ENCODE data around the gene PCSK4. TPM values are rescaled to one million over a fixed set of nuclear protein-coding genes. Genes with fewer than 3 reads are reported as not detected.

PCSK4 gene
- total and polyA plus RNA-seq, 10 of the 15 experiments (the other 5 are each of a cell fraction or from before 2014, with no cell fraction given): 0.27 to 0.99 (median 0.40) TPM; not detected in 3

DNA sequence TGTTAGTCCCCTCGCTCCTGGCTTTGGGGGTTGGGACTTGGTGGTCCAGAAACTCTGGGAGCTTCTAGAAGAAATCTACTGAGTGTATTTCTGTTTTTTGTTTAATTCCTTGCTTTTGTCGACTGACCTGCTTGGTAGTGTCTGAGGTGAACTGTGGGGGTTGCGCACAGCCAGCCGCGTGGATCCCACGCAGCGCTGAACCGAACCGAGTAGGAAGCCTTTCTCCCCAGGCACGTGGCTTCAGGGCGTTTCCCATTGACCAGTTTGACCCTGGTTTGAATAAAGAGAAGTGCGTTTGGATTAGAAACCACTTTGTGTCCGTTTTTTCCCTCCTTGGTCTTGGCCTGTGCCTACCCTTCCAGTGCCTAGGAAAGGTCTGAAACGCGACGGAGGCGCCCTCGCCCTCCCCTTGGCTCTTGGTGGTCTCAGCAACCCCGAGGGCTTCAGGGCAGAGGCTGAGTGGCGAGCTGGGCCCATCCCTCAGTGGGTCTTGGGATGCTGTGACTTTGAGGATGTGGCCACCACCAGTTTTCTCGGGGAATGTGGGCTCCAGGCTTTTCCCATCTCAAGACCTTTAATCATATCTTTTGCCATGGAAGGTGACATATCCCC is 54.7 kb downstream of the PCSK4 start:
- POLR2A ChIA-PET: no interaction called here
- H3K4me3 ChIP-seq: no peak overlapping the region
- H3K36me3 ChIP-seq (ENCODE audit: control insufficient read depth in 2 of 2, insufficient read depth in 2 of 2, low read length in 1 of 2): peaks cover 3 to 30% of the 10 kb centered on the region in 2 experiments
- H3K9me3 ChIP-seq (replicated peaks; ENCODE audit: control insufficient read depth, insufficient read depth, low read length): no peaks in the 10 kb centered on the region
- ATAC-seq (no peak), DNase-seq (ENCODE audit: low read depth, low spot score) (no peak), FAIRE-seq (no peak)
- no peaks in the 10 kb centered on the region; the same call in 1 of the 2 replicates for H4K20me1 ChIP-seq (ENCODE audit: control insufficient read depth, insufficient read depth)
- no peak overlapping the region for H3K9ac ChIP-seq (ENCODE audit: control insufficient read depth, insufficient read depth, low read length)
- peak; percentile 52; the same call in 1 of the 2 replicates for TF ChIP-seq POLR2A (IDR thresholded peaks at IDR 0.05; ENCODE audit: low read depth, low read length)
- TF ChIP-seq HCFC1 (IDR thresholded peaks at IDR 0.05; ENCODE audit: low read length): no peak
- in situ Hi-C loops (cut with MboI): no loop called here
- RAD21 ChIA-PET (ENCODE audit: unreplicated experiment): interaction anchor here (0.8 kb wide), 1 partner anchor 9 kb away, joined by 3 read pairs; no protein-coding TSS in a partner anchor
- H2AFZ ChIP-seq (ENCODE audit: control insufficient read depth, low read depth, low read length): no peak overlapping the region
- intact Hi-C loops (cut with micrococcal nuclease; ENCODE audit: unreplicated experiment): no loop called here
- H3K4me2 ChIP-seq (ENCODE audit: control insufficient read depth, insufficient read depth): no peak overlapping the region
- BruUV-seq (replicated peaks): no TSS peak
- no peak overlapping the region for H3K27ac ChIP-seq (ENCODE audit: control insufficient read depth, insufficient read depth)
- 87% methylated on average over 21 of the region's 21 CpGs for WGBS (ENCODE audit: insufficient coverage, insufficient replicate concordance, low lambda C conversion rate, missing lambda C conversion rate)
- SMC1A ChIA-PET (ENCODE audit: uncharacterized antibody, unreplicated experiment): interaction anchor here (0.5 kb wide), 1 partner anchor 18 kb away, joined by 3 read pairs; no protein-coding TSS in a partner anchor
- H3K79me2 ChIP-seq (ENCODE audit: control insufficient read depth, insufficient read depth, low read length): peaks cover 23% of the 10 kb centered on the region
- peaks cover 8% of the 10 kb centered on the region for H3K4me1 ChIP-seq (ENCODE audit: control insufficient read depth, insufficient read depth, low read length)
- H3K27me3 ChIP-seq (replicated peaks in 1 of 2; ENCODE audit: control insufficient read depth in 2 of 2, insufficient read depth in 2 of 2, low read length in 1 of 2): no peaks in the 10 kb centered on the region
- CTCF ChIA-PET: interaction anchor here (0.5 kb wide), 1 partner anchor 357 kb away, joined by 3 read pairs; no protein-coding TSS in a partner anchor

DNA sequence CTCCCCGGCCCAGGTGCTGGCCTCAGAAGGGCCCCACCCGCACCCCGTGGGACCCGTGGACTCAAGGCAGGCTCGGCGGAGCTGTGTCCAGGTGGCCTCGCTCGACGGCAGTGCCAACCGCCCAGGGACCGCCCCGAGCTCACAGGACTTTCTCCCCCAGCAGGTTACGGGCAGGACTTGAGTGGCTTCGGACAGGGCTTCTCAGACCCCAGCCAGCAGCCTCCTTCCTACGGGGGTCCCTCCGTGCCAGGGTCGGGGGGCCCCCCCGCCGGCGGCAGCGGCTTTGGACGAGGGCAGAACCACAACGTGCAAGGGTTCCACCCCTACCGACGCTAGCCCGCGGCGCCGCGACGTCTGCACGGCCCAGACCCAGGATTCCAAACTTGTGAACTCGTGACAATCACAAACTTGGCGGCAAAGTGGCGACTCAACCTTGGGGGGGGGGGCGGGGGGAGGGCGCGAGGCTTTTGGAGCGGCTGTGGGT is 55.5 kb downstream of the PCSK4 start:
- SMC1A ChIA-PET (ENCODE audit: uncharacterized antibody, unreplicated experiment): no interaction called here
- POLR2A ChIA-PET: no interaction called here
- peaks cover 5 to 30% of the 10 kb centered on the region in 2 experiments for H3K36me3 ChIP-seq (ENCODE audit: control insufficient read depth in 2 of 2, insufficient read depth in 2 of 2, low read length in 1 of 2)
- no peak for TF ChIP-seq SREBF2 (IDR thresholded peaks at IDR 0.05; ENCODE audit: low read length)
- TF ChIP-seq ZNF384 (IDR thresholded peaks at IDR 0.05; ENCODE audit: borderline replicate concordance, low read depth, low read length): no peak
- TF ChIP-seq ZZZ3 (IDR thresholded peaks at IDR 0.05; ENCODE audit: control insufficient read depth, insufficient read length, low read depth): no peak
- TF ChIP-seq, protein P1, sequence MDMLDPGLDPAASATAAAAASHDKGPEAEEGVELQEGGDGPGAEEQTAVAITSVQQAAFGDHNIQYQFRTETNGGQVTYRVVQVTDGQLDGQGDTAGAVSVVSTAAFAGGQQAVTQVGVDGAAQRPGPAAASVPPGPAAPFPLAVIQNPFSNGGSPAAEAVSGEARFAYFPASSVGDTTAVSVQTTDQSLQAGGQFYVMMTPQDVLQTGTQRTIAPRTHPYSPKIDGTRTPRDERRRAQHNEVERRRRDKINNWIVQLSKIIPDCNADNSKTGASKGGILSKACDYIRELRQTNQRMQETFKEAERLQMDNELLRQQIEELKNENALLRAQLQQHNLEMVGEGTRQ (IDR thresholded peaks at IDR 0.05; ENCODE audit: borderline replicate concordance, low read depth, low read length): no peak
- TF ChIP-seq CBX3 (IDR thresholded peaks at IDR 0.05; ENCODE audit: borderline replicate concordance, low read depth): no peak
- TF ChIP-seq, protein P2, sequence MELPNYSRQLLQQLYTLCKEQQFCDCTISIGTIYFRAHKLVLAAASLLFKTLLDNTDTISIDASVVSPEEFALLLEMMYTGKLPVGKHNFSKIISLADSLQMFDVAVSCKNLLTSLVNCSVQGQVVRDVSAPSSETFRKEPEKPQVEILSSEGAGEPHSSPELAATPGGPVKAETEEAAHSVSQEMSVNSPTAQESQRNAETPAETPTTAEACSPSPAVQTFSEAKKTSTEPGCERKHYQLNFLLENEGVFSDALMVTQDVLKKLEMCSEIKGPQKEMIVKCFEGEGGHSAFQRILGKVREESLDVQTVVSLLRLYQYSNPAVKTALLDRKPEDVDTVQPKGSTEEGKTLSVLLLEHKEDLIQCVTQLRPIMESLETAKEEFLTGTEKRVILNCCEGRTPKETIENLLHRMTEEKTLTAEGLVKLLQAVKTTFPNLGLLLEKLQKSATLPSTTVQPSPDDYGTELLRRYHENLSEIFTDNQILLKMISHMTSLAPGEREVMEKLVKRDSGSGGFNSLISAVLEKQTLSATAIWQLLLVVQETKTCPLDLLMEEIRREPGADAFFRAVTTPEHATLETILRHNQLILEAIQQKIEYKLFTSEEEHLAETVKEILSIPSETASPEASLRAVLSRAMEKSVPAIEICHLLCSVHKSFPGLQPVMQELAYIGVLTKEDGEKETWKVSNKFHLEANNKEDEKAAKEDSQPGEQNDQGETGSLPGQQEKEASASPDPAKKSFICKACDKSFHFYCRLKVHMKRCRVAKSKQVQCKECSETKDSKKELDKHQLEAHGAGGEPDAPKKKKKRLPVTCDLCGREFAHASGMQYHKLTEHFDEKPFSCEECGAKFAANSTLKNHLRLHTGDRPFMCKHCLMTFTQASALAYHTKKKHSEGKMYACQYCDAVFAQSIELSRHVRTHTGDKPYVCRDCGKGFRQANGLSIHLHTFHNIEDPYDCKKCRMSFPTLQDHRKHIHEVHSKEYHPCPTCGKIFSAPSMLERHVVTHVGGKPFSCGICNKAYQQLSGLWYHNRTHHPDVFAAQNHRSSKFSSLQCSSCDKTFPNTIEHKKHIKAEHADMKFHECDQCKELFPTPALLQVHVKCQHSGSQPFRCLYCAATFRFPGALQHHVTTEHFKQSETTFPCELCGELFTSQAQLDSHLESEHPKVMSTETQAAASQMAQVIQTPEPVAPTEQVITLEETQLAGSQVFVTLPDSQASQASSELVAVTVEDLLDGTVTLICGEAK (IDR thresholded peaks at IDR 0.05; ENCODE audit: borderline replicate concordance): no peak
- TF ChIP-seq CHD4 (IDR thresholded peaks at IDR 0.05): no peak
- no peak for TF ChIP-seq YY1 (IDR thresholded peaks at IDR 0.05; ENCODE audit: low read depth, low read length)
- no peak for TF ChIP-seq SUZ12 (IDR thresholded peaks at IDR 0.05; ENCODE audit: unreplicated experiment)

More for the DNA sequence above, 55.5 kb downstream of the PCSK4 start:
- intact Hi-C loops (cut with micrococcal nuclease; ENCODE audit: unreplicated experiment): no loop called here
- Histone ChIP-seq H3K9me3 (replicated peaks; ENCODE audit: control insufficient read depth, insufficient read depth, low read length) (no peaks in the 10 kb centered on the region), H3K4me3 (no peak overlapping the region), H4K20me1 (ENCODE audit: control insufficient read depth, insufficient read depth) (no peaks in the 10 kb centered on the region; the same call in 1 of the 2 replicates), H3K27ac (ENCODE audit: control insufficient read depth, insufficient read depth) (no peak overlapping the region), H3K4me2 (ENCODE audit: control insufficient read depth, insufficient read depth) (no peak overlapping the region), H2AFZ (ENCODE audit: control insufficient read depth, low read depth, low read length) (no peak overlapping the region), H3K27me3 (replicated peaks in 1 of 2; ENCODE audit: control insufficient read depth in 2 of 2, insufficient read depth in 2 of 2, low read length in 1 of 2) (no peaks in the 10 kb centered on the region), H3K9ac (ENCODE audit: control insufficient read depth, insufficient read depth, low read length) (no peak overlapping the region), H3K4me1 (ENCODE audit: control insufficient read depth, insufficient read depth, low read length) (peaks cover 3% of the 10 kb centered on the region), H3K79me2 (ENCODE audit: control insufficient read depth, insufficient read depth, low read length) (peaks cover 15% of the 10 kb centered on the region)
- no peak for ATAC-seq
- 97% methylated on average over 38 of the region's 39 CpGs for WGBS (ENCODE audit: insufficient coverage, insufficient replicate concordance, low lambda C conversion rate, missing lambda C conversion rate)
- RAD21 ChIA-PET (ENCODE audit: unreplicated experiment): interaction anchor here (0.8 kb wide), 1 partner anchor 10 kb away, joined by 3 read pairs; no protein-coding TSS in a partner anchor
- BruUV-seq (replicated peaks): no TSS peak
- no peak for FAIRE-seq
- in situ Hi-C loops (cut with MboI): no loop called here
- DNase-seq (ENCODE audit: low read depth, low spot score): no peak
- CTCF ChIA-PET: no interaction called here

Measured in GM12878 (cell line).